ENCODE data around the gene ZKSCAN1.

DNA sequence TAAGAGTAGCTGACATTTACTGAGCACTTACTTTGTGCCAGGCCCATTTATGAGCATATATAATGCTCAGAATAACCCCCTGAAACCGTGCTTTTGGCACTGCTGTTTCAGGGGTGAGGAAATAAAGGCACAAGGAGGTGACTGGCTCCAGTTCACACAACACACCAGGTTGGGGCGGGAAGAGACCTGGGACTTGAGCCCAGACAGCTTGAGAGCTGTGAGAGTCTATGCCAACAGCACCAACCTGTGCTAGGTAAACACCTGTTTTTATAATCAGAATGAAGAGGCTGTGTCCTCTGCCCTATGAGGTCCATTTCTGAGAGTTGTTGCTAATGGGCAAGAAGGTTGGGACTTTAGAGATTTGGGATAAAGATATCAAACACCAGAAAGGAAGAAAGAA is 30.8 kb upstream of the ZKSCAN1 start:
- TF ChIP-seq RAD21 (IDR thresholded peaks at IDR 0.05; ENCODE audit: low read depth) (no peak), EP300 (IDR thresholded peaks at IDR 0.05; ENCODE audit: borderline replicate concordance) (no peak), EGR1 (IDR thresholded peaks at IDR 0.05) (no peak)
- TF ChIP-seq, protein P1, sequence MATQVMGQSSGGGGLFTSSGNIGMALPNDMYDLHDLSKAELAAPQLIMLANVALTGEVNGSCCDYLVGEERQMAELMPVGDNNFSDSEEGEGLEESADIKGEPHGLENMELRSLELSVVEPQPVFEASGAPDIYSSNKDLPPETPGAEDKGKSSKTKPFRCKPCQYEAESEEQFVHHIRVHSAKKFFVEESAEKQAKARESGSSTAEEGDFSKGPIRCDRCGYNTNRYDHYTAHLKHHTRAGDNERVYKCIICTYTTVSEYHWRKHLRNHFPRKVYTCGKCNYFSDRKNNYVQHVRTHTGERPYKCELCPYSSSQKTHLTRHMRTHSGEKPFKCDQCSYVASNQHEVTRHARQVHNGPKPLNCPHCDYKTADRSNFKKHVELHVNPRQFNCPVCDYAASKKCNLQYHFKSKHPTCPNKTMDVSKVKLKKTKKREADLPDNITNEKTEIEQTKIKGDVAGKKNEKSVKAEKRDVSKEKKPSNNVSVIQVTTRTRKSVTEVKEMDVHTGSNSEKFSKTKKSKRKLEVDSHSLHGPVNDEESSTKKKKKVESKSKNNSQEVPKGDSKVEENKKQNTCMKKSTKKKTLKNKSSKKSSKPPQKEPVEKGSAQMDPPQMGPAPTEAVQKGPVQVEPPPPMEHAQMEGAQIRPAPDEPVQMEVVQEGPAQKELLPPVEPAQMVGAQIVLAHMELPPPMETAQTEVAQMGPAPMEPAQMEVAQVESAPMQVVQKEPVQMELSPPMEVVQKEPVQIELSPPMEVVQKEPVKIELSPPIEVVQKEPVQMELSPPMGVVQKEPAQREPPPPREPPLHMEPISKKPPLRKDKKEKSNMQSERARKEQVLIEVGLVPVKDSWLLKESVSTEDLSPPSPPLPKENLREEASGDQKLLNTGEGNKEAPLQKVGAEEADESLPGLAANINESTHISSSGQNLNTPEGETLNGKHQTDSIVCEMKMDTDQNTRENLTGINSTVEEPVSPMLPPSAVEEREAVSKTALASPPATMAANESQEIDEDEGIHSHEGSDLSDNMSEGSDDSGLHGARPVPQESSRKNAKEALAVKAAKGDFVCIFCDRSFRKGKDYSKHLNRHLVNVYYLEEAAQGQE (IDR thresholded peaks at IDR 0.05; ENCODE audit: low read depth): no peak

All from Ishikawa (cell line).